ENCODE results near the gene CFAP300.
A peak's percentile ranks its signal among the peaks of the same experiment; 100 is the strongest.

The CFAP300 gene

GRCh38 chr11:102099755-102100154 lies 52.5 kb downstream of the CFAP300 start:
- no peak for TF ChIP-seq CTCF (IDR thresholded peaks at IDR 0.05; ENCODE audit: control insufficient read depth, extremely low read depth, insufficient read depth)
- DNase-seq (ENCODE audit: low read depth), result no peak
- no peak overlapping the region for H3K4me3 ChIP-seq (ENCODE audit: low read depth, low read length)

GRCh38 chr11:102108734-102109440 lies 61.6 kb downstream of the CFAP300 start:
- no peak for DNase-seq (ENCODE audit: low read depth)
- no peak for TF ChIP-seq CTCF (IDR thresholded peaks at IDR 0.05; ENCODE audit: control insufficient read depth, extremely low read depth, insufficient read depth)
- no peak overlapping the region; the same call in 1 of the 2 replicates for H3K4me3 ChIP-seq (ENCODE audit: low read depth, low read length)

GRCh38 chr11:102109896-102110760 lies 62.9 kb downstream of the CFAP300 start, which contains the start of gene YAP1:
Gene YAP1 (plus strand): TSS chr11:102110447. CDS start chr11:102110849, 402 bp downstream.
- DNase-seq (ENCODE audit: low read depth), result peak; percentile 78
- TF ChIP-seq CTCF (IDR thresholded peaks at IDR 0.05; ENCODE audit: control insufficient read depth, extremely low read depth, insufficient read depth), result no peak
- H3K4me3 ChIP-seq (ENCODE audit: low read depth, low read length), result peak within 1 kb of the TSS; percentile 83

GRCh38 chr11:102110761-102111010 lies 63.4 kb downstream of the CFAP300 start:
- no peak for DNase-seq (ENCODE audit: low read depth)

GRCh38 chr11:102111011-102111786 lies 64.0 kb downstream of the CFAP300 start:
- peak; percentile 43 for TF ChIP-seq CTCF (IDR thresholded peaks at IDR 0.05; ENCODE audit: control insufficient read depth, extremely low read depth, insufficient read depth)
- peak overlapping the region; percentile 83 for H3K4me3 ChIP-seq (ENCODE audit: low read depth, low read length)
- DNase-seq (ENCODE audit: low read depth), result no peak

More at GRCh38 chr11:102110761-102111010, 63.4 kb downstream of the CFAP300 start:
- H3K4me3 ChIP-seq (ENCODE audit: low read depth, low read length), result peak overlapping the region; percentile 83
- TF ChIP-seq CTCF (IDR thresholded peaks at IDR 0.05; ENCODE audit: control insufficient read depth, extremely low read depth, insufficient read depth), result no peak

GRCh38 chr11:102111787-102112508 lies 64.7 kb downstream of the CFAP300 start:
- no peak for TF ChIP-seq CTCF (IDR thresholded peaks at IDR 0.05; ENCODE audit: control insufficient read depth, extremely low read depth, insufficient read depth)
- peak overlapping the region; percentile 83 for H3K4me3 ChIP-seq (ENCODE audit: low read depth, low read length)
- no peak for DNase-seq (ENCODE audit: low read depth)

Measured in LNCaP clone FGC (cell line).